GM10248 (cell line): ENCODE measurements around the gene SLC17A9.

Experiments
- CTCF ChIA-PET: fragments of 300-600 bp; sonication (Branson Sonifier 250); formaldehyde crosslinking; extraction: SDS; loops from one replicate; lab custom pipeline; 2021; ENCODE audit warnings: antibody characterized with exemption; lab: Yijun Ruan, JAX
- POLR2A ChIA-PET: fragments of 350-650 bp; sonication (Branson Sonifier 250); formaldehyde crosslinking; extraction: SDS; loops from one replicate; lab custom pipeline; 2020; ENCODE audit warnings: antibody characterized with exemption; lab: Yijun Ruan, JAX
- DNase-seq: peaks from one replicate; pipeline ENCODE4 v3.0.0; 2012; ENCODE audit errors: extremely low spot score
- CTCF ChIP-seq: IDR thresholded peaks from 2 replicates; pipeline ENCODE4 v1.5.1; 2012; ENCODE audit warnings: mild to moderate bottlenecking, low read depth; ENCODE audit errors: extremely low read depth, missing control alignments, control extremely low read depth

SLC17A9 gene

DNA sequence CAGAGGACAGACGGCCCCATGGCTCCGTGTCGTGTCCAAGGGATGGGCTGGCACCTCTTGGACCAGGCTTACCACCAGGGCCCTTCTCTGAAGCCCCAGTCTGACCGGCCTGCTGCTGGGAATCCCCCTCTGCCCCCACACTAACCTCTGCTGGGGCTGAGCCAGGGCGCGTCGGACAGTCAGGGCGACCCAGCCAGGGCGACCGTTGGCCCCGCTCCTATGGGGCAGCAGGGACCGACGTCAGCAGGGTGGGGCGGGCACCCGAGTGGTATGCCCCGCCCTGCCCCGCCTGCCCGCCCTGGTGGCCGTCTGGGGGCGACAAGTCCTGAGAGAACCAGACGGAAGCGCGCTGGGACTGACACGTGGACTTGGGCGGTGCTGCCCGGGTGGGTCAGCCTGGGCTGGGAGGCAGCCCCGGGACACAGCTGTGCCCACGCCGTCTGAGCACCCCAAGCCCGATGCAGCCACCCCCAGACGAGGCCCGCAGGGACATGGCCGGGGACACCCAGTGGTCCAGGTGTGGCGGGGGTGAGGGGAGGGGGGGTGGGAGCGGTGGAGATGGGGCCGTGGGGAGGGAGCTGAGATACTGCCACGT, at the start of gene SLC17A9:
SLC17A9 (plus strand) TSS at position 337 of the 595 bp plus-strand sequence; CDS start at position 459, 122 bp downstream.
- POLR2A ChIA-PET: interaction anchor here (0.6 to 1.4 kb wide), 3 partner anchors 9 to 60 kb away, joined by 3 to 4 read pairs (median 4); partner anchors contain the start of gene GID8
- peak; percentile 42 for TF ChIP-seq CTCF
- DNase-seq: peak; percentile 92
- CTCF ChIA-PET: interaction anchor here (0.9 to 6.9 kb wide), 7 partner anchors 17 to 57 kb away, joined by 3 to 33 read pairs (median 17); no protein-coding TSS in a partner anchor

GRCh38 chr20:62902926-62903615, 49.4 kb upstream of the SLC17A9 start:
- POLR2A ChIA-PET: no interaction called here

GRCh38 chr20:62905536-62906117, 46.9 kb upstream of the SLC17A9 start:
- DNase-seq: no peak
- TF ChIP-seq CTCF: no peak
- ChIA-PET POLR2A (no interaction called here), CTCF (interaction anchor here (2.8 to 10.0 kb wide), 3 partner anchors 11 to 48 kb away, joined by 8 to 153 read pairs (median 26); partner anchors contain the start of gene DIDO1)

More at GRCh38 chr20:62902926-62903615, 49.4 kb upstream of the SLC17A9 start:
- TF ChIP-seq CTCF: no peak
- CTCF ChIA-PET: interaction anchor here (0.9 to 10.0 kb wide), 14 partner anchors 13 to 106 kb away, joined by 3 to 153 read pairs (median 4); partner anchors contain the start of gene DIDO1
- DNase-seq: no peak

DNA sequence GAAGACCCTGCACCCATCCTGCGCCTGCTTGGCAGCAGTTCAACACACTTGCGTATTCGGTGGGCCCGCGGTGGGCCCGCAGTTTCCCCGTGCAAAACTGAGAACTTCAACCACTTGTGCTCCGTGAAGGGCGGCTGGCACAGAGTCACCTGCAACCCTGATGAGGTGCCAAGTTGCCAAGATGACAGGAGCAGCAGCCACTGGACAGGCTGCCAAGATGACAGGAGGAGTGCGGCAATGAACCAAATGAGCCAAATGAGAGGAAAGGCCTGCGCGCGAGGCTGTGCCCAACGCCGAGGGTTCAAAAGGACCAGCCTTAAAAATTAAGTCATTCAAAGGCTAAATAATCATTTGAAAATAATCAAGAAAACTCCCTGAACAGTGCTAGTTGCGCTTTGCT, 46.3 kb upstream of the SLC17A9 start:
- ChIA-PET POLR2A (no interaction called here), CTCF (interaction anchor here (2.1 to 10.0 kb wide), 3 partner anchors 10 to 20 kb away, joined by 8 to 153 read pairs (median 26); partner anchors contain the start of gene DIDO1)
- DNase-seq: no peak
- TF ChIP-seq CTCF: no peak

GRCh38 chr20:62906647-62907375, 45.7 kb upstream of the SLC17A9 start:
- POLR2A ChIA-PET: no interaction called here
- CTCF ChIA-PET: interaction anchor here (1.3 to 4.1 kb wide), 9 partner anchors 8 to 103 kb away, joined by 3 to 29 read pairs (median 8); partner anchors contain the start of gene DIDO1
- DNase-seq: no peak
- TF ChIP-seq CTCF: no peak
